WERI-Rb-1 (cell line): ENCODE data around the gene GDF9.

Source experiments
- DNase-seq: peaks from one replicate; pipeline ENCODE4 v3.0.0-alpha.2; 2020
- H3K27ac ChIP-seq: fragments of 250-450 bp; sonication (Bioruptor Pico); 2 replicates; pipeline ENCODE4 v1.5.1; 2020; ENCODE audit warnings: mild to moderate bottlenecking, moderate library complexity
- H3K27me3 ChIP-seq: fragments of 250-450 bp; sonication (Bioruptor Pico); 2 replicates; pipeline ENCODE4 v1.5.1; 2021; ENCODE audit warnings: mild to moderate bottlenecking, low read depth, moderate library complexity; ENCODE audit not compliant: insufficient read depth, severe bottlenecking
- H3K36me3 ChIP-seq: fragments of 250-450 bp; sonication (Bioruptor Pico); 2 replicates; pipeline ENCODE4 v1.5.1; 2020; ENCODE audit warnings: mild to moderate bottlenecking, moderate library complexity
- H3K4me3 ChIP-seq: 2 replicates; pipeline ENCODE4 v1.5.1; 2011; ENCODE audit warnings: low read depth, mild to moderate bottlenecking, control low read depth, low read length
- H3K9me3 ChIP-seq: fragments of 250-450 bp; sonication (Bioruptor Pico); 2 replicates; pipeline ENCODE4 v1.5.1; 2021; ENCODE audit warnings: mild to moderate bottlenecking, moderate library complexity; ENCODE audit not compliant: severe bottlenecking
- TF ChIP-seq, protein P1 (sequence below): IDR thresholded peaks from 2 replicates; pipeline ENCODE4 v1.5.1; 2011; ENCODE audit warnings: low read depth, mild to moderate bottlenecking, control low read depth, inconsistent platforms, low read length

GDF9 gene

DNA sequence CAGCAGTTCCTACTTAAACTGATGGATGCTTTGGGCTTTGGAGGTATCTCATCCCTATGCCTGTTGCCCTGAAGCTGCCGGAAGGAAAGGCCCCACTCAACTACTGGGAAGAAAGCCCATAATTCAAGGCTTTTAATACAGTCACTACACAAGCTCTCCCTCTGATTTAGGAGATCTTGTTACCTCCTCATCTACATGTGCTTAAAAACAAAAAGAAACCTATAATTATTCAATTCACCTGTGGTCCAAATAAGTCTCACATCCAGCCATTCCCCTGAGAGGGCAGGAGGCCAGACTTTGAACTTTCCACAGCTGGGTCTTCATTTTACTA lies 6.5 kb upstream of the GDF9 start:
- Histone ChIP-seq H3K4me3 (no peak overlapping the region), H3K9me3 (no peaks in the 10 kb centered on the region), H3K27ac (no peak overlapping the region), H3K36me3 (peaks cover 50% of the 10 kb centered on the region), H3K27me3 (no peaks in the 10 kb centered on the region)
- TF ChIP-seq, protein P1, sequence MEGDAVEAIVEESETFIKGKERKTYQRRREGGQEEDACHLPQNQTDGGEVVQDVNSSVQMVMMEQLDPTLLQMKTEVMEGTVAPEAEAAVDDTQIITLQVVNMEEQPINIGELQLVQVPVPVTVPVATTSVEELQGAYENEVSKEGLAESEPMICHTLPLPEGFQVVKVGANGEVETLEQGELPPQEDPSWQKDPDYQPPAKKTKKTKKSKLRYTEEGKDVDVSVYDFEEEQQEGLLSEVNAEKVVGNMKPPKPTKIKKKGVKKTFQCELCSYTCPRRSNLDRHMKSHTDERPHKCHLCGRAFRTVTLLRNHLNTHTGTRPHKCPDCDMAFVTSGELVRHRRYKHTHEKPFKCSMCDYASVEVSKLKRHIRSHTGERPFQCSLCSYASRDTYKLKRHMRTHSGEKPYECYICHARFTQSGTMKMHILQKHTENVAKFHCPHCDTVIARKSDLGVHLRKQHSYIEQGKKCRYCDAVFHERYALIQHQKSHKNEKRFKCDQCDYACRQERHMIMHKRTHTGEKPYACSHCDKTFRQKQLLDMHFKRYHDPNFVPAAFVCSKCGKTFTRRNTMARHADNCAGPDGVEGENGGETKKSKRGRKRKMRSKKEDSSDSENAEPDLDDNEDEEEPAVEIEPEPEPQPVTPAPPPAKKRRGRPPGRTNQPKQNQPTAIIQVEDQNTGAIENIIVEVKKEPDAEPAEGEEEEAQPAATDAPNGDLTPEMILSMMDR = no peak
- DNase-seq = no peak

DNA sequence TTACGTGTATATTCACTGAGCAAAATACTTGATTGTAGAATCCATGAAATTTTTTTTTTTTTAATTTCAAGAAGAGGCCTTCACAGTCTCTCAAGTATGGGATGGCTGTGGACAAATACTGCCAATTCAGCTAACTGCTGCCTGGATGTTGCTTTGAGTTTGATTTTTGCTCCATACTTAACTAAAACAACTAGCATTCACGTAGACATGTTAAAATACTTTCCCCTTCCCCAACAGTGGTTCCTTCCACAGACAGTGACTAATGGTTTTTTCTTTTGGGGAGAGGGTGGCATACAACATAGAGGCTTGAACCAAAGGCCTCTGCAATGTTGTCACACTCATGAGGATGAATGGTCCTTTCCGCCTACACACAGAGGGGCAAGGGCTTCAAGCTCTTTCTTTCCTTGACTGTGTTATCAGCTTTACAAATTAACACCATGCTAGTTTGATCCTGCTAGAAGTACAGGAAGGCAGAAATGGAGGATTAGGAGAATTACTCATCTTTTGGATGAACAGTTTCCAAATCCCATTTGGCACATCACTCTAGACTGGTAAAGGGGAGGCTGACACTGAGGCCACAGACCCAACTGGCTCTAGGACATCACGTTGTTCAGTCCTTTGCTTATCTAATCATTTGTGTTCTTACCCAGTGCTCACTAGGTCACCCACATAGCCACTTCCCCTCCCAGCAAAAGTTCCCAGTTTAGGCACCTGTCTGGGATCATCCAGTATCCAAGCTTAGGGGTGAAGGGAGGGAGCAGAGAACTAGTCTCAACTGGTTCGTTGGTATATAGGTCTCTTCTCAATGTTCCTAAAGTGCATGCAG lies 5.4 kb upstream of the GDF9 start:
- Histone ChIP-seq H3K9me3 (no peaks in the 10 kb centered on the region), H3K27me3 (no peaks in the 10 kb centered on the region), H3K4me3 (no peak overlapping the region), H3K36me3 (peaks cover 51% of the 10 kb centered on the region), H3K27ac (no peak overlapping the region)
- TF ChIP-seq, protein P1 = no peak
- DNase-seq = no peak

DNA sequence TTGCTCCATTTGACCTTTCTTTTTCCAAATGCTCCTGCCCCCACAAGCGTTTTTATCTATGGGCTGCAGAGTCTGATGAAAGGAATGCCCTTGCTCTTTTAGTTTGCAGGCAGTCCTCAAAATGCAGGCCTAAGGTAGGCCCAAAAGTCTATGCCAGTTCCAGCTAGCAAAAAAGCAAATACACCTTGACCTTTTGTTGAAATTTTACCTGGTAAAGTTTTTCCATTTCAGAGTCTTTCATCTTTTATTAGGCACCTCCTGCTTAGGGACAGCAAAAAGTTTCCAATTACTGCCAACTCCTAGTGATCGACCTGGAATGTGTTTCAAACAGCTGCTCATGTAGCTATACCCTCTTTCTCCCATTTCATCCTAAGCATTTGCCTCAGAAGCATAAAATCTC lies 4.5 kb upstream of the GDF9 start:
- no peak for DNase-seq
- H3K36me3 ChIP-seq = peaks cover 52% of the 10 kb centered on the region
- no peaks in the 10 kb centered on the region for H3K9me3 ChIP-seq

DNA sequence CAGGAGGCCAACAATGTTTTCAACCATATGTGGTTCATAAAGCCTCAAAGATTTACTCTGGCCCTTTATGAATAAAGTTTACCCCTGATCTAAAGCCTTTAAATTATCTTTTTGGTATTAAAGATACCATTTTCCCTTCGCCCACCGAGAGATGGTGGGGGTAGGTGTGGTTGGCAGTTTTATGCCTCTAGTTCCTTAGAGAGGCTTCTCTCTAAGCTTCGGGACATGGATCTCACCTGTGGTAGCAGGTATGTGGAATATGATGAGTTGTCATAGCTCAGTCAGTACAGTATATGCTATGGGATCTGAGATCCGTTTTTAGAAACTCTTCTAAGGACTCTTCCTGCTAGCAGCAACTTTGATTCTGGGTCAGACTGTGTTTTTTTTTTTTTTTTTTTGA lies 2.5 kb upstream of the GDF9 start:
- no peak overlapping the region for H3K4me3 ChIP-seq
- DNase-seq = no peak
- TF ChIP-seq, protein P1 = no peak
- H3K9me3 ChIP-seq = no peaks in the 10 kb centered on the region
- H3K36me3 ChIP-seq = peaks cover 46% of the 10 kb centered on the region
- H3K27ac ChIP-seq = no peak overlapping the region
- H3K27me3 ChIP-seq = no peaks in the 10 kb centered on the region

More for the DNA sequence above, 4.5 kb upstream of the GDF9 start:
- Histone ChIP-seq H3K4me3 (no peak overlapping the region), H3K27me3 (no peaks in the 10 kb centered on the region), H3K27ac (no peak overlapping the region)
- TF ChIP-seq, protein P1 = no peak

DNA sequence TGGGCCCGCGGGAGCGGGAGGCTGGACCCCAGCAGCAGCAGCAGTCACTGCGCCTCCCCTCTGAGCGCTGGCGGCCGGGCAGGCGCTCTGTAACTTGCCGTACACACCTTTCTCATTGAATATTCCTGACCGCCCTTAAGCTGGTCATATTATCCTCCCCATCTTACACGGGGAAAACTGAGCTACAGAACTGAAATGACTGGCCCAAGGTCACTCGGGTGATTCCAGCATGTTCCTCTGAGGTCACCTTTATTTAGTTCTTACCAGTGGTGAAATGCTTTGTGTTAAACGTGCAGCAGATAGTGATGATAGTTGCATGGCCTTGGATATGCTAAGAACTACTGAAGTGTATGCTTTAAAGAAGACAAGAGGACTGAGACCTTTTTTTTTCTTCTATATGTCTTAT lies 780 bp upstream of the GDF9 start:
- H3K9me3 ChIP-seq = no peaks in the 10 kb centered on the region
- peak overlapping the region; percentile 89 for H3K4me3 ChIP-seq
- H3K27ac ChIP-seq = peak overlapping the region; percentile 87
- DNase-seq = no peak
- no peaks in the 10 kb centered on the region for H3K27me3 ChIP-seq
- peaks cover 44% of the 10 kb centered on the region for H3K36me3 ChIP-seq
- TF ChIP-seq, protein P1 = no peak
